ENCODE results near the gene ZNF773. TPM values are rescaled to one million over a fixed set of nuclear protein-coding genes. Genes with fewer than 3 reads are reported as not detected.

The ZNF773 gene
- total RNA-seq, 1 donor from 2014 or later = 5.5 TPM

- intact Hi-C loops (cut with DNase I) = no loop called here
- DNase-seq (ENCODE audit: low spot score) = no peak
Measured at GRCh38 chr19:57552432-57552831, 52.7 kb downstream of the ZNF773 start.

GRCh38 chr19:57557659-57558058, 57.9 kb downstream of the ZNF773 start:
- intact Hi-C loops (cut with DNase I) = loop anchor here (2.0 kb wide), 1 partner anchor 31 kb away; the partner anchor contains the start of gene ZNF549

More at GRCh38 chr19:57557659-57558058, 57.9 kb downstream of the ZNF773 start:
- no peak for DNase-seq (ENCODE audit: low spot score)

Other genes with a start within 250 kb of the ZNF773 start
- gene ZNF460, start 219.5 kb upstream of the ZNF773 start, total RNA-seq = 45.3 TPM
- 6.1 TPM for gene ZNF543, start 179.5 kb upstream of the ZNF773 start, total RNA-seq
- gene ZNF304, start 148.7 kb upstream of the ZNF773 start, total RNA-seq = 10.0 TPM
- 10.2 TPM for gene TRAPPC2B, start 136.4 kb upstream of the ZNF773 start, total RNA-seq
- gene ZNF547, start 136.4 kb upstream of the ZNF773 start, total RNA-seq = 4.0 TPM
- gene ZNF548, start 110.1 kb upstream of the ZNF773 start, total RNA-seq = 16.1 TPM
- gene ZNF17, start 88.8 kb upstream of the ZNF773 start, total RNA-seq = 10.1 TPM
- 4.0 TPM for gene ZNF749, start 64.6 kb upstream of the ZNF773 start, total RNA-seq
- 3.0 TPM for gene VN1R1, start 42.8 kb upstream of the ZNF773 start, total RNA-seq
- gene ZNF772, start 22.4 kb upstream of the ZNF773 start, total RNA-seq = 23.7 TPM
- gene ZNF419, start 12.2 kb upstream of the ZNF773 start, total RNA-seq = 8.7 TPM
- 3.6 TPM for gene ZNF549, start 27.4 kb downstream of the ZNF773 start, total RNA-seq
- gene ZNF550, start 59.9 kb downstream of the ZNF773 start, total RNA-seq = 9.9 TPM
- 4.8 TPM for gene ZNF416, start 79.0 kb downstream of the ZNF773 start, total RNA-seq
- gene ZIK1, start 84.2 kb downstream of the ZNF773 start, total RNA-seq = 4.5 TPM
- 3.5 TPM for gene ZNF530, start 99.9 kb downstream of the ZNF773 start, total RNA-seq
- gene ZNF134, start 114.3 kb downstream of the ZNF773 start, total RNA-seq = 16.5 TPM
- gene ZNF211, start 133.2 kb downstream of the ZNF773 start, total RNA-seq = 14.2 TPM
- gene ZSCAN4, start 169.0 kb downstream of the ZNF773 start, total RNA-seq = 0.16 TPM
- gene ZNF551, start 182.0 kb downstream of the ZNF773 start, total RNA-seq = 3.7 TPM
- gene ZNF154, start 209.3 kb downstream of the ZNF773 start, total RNA-seq = 6.0 TPM
- 8.1 TPM for gene ZNF671, start 227.7 kb downstream of the ZNF773 start, total RNA-seq
- 10.0 TPM for gene ZNF776, start 246.9 kb downstream of the ZNF773 start, total RNA-seq